GM19328 (cell line): Measurements from ENCODE around the gene ELMO1.

ENCODE experiments used
- ATAC-seq: cut with Tn5 transposase; IDR thresholded peaks from one replicate; pipeline ENCODE4 v1.9.1; 2021; ENCODE audit warnings: mild to moderate bottlenecking, moderate library complexity; ENCODE audit not compliant: unreplicated experiment

ELMO1 gene

DNA sequence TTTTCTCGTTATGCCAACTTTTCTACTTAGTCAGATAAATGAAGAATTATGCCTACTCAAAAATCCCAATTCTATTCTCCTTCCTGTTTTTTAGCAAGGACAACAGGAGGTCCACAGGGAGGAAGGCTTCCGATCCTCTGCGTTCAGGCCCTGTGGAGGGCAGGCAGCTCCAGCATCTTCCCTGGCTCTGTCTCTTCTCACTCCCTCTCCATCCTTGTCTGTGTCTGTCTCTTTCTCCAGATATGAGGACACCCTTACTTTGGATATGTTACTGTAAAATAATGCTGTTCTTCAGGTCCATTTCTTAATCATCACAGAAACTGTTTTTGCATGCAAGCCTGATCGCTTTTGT is 166.6 kb downstream of the ELMO1 start:
- ATAC-seq = no peak

- no peak for ATAC-seq
Observed at GRCh38 chr7:37281368-37282092, 167.1 kb downstream of the ELMO1 start.

GRCh38 chr7:37277513-37277912 is 171.2 kb downstream of the ELMO1 start:
- no peak for ATAC-seq

DNA sequence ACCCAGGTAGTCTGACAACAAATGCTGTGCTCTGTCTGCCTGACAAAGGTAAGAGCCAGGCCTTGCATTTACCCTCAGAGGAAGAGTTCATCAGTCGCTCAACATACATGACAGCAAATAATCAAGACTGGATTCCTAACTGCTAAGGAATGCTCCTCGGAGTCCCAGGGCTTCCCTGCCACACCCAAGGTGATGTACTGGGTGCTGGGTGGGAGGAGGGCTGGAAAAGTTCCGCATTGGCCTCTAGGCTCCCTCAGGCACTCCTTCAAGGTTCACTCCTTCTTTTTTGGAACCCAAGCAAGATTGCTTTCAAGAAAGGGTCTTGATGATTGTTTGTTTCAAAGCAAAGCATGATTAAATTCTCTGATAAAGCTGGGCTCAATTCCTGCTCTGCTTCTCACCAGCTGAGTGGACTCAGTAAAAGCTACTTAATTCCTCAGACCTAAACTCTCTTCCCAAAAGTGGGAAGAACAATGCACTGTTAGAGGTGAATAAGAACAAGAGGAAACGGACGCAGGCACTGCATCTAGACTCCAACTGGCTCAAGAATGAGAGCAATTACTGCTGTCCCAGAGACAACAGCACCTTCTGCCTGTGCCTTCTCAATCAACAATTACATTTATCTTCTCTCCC is 173.5 kb downstream of the ELMO1 start:
- ATAC-seq = no peak

DNA sequence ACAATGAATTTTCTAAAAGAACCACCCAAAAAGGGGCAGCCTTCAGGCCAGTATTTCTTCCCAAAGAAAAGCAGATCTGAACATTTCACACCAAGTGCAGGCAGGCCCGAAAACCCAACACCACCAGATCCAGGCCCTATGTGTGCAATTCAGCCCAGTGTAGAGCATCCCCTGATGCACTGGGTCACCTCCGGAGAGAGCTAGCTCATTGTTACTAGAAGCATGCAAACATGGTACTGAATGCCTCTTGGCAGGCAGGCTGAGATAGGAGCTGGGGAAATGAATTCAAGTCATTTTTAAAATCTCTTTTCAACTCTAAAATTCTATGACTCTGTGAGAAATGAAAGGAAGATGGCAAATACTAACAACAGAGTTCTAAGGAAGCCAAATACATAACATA is 174.8 kb downstream of the ELMO1 start:
- no peak for ATAC-seq

GRCh38 chr7:37269711-37270508 is 178.8 kb downstream of the ELMO1 start:
- no peak for ATAC-seq

- ATAC-seq = no peak
Observed at GRCh38 chr7:37267251-37267650, 181.4 kb downstream of the ELMO1 start.

DNA sequence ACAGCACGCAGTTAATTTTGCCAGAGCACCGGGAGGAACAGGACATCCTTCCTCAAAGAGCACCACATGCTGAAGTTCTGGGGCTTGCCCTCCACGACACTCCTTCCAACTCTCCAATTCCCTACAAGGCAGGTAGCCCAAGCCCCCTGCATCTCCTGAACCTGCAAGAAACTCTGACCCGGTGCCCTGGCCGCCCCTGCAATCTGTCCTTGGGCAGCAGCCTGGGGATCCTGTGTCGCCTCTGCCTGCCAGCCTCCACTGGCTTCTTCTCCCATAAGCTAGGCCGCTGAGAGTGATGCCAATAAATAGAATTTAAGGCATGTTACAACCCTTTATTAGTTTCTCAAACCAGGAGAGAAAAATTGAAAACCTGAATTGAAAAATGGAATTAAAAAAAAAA is 182.8 kb downstream of the ELMO1 start:
- no peak for ATAC-seq

- ATAC-seq = no peak
Observed at GRCh38 chr7:37265006-37265405, 183.7 kb downstream of the ELMO1 start.

DNA sequence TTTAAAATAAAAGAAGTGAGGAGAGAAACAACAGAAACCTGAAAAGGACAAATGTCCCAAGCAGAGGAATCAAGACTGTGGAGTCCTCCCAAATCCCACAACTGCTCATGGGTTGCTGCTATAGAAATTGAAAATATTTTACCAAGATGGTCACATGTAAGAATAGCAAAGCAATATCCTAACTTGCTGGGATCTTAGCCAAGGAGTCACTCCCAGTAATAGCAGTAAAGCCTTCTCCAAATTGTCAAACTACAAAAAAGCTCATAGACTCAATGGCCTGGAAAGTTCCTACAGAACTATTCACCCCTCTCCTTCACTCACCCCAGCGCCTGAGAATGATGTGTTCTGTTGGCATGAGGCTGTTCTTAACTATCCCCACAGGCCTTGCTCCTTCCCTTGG is 186.5 kb downstream of the ELMO1 start:
- no peak for ATAC-seq

- ATAC-seq = no peak
Observed at GRCh38 chr7:37259319-37259821, 189.3 kb downstream of the ELMO1 start.

GRCh38 chr7:37256631-37257030 is 192.0 kb downstream of the ELMO1 start:
- no peak for ATAC-seq

- no peak for ATAC-seq
Observed at GRCh38 chr7:37255327-37255944, 193.2 kb downstream of the ELMO1 start.

GRCh38 chr7:37251222-37251621 is 197.4 kb downstream of the ELMO1 start:
- ATAC-seq = no peak

DNA sequence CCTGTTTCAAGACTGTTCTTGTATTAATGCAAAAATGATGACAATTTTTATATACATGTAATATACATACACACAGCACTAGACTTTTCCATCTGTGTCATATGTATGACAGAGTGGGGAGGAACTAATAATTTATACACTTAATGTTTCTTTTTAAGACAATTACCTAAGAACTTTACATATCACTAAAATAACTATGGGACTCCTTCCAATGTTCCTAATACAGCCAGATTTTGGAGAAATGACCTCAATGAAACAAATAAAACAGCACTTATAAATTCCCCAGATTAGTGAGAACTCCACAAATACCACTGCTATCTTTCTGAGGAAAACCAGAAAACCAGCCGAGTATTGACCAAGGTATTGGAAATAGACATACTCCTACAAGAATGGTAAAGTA is 199.4 kb downstream of the ELMO1 start:
- no peak for ATAC-seq

DNA sequence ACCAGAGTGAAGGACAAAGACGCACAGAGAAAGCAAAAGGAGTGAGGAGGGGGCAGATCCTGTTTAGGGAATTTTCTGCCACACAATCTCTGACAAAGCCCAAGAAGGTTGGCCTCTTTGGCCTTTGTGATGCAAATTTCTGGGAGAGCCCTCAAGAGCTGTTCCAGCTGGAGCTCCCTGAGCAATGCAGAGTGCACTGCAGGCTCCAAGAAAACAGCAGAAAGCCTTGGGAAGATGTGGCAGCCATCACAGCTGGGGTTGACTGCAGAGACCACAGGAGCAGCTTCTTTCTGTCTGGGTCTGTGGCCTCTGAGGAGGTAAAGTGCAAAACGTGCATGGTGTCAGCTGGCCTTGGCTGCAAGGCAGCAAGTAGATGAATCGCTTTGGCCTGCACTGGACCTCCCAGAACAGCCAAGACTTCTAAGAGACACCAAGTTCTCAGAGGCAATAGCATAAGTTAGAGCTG is 200.2 kb downstream of the ELMO1 start:
- ATAC-seq = no peak

DNA sequence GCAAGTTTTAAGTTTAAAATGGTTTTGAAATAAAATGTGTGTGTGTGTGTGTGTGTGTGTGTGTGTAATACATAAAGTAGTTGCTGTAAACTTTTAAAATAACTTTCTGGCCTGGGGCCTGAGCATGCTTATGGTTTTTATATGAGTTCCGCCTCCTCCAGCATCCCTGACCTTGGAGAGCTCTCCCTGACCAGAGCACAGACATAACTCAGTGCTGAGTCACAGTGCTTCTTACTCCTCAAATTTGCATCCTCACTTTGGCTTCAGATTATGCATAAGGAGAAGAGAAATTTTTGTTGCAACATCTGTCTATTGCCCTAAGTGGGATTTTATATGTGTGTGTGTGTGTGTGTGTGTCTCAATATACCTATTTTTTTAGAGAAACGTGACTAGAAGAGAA is 200.8 kb downstream of the ELMO1 start:
- ATAC-seq = no peak

- no peak for ATAC-seq
Observed at GRCh38 chr7:37245590-37245989, 203.1 kb downstream of the ELMO1 start.

GRCh38 chr7:37236906-37237305 is 211.8 kb downstream of the ELMO1 start:
- ATAC-seq = no peak

DNA sequence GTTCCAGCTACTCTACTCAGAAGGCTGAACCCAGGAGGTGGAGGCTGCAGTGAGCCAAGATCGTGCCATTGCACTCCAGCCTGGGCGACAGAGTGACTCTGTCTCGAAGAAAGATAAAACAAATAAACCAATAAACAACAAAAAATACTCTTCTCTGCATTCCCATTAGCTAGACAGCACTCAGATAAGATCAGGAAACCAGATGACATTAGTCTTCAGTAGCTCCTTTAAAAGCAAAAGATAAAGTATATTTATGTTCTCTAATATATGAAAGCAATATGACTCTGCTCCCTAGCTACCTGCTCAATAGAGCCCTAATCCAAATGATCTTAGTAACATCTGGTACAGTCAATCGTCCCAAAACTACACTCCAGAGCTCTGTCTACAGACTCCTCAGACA is 212.9 kb downstream of the ELMO1 start:
- ATAC-seq = no peak

- no peak for ATAC-seq
Observed at GRCh38 chr7:37234928-37235327, 213.7 kb downstream of the ELMO1 start.
